Neuron (in vitro differentiated cells): ENCODE results near the gene MSI1.

Source experiments
- H2AFZ ChIP-seq: one replicate; pipeline ENCODE4 v1.6.1; 2013; ENCODE audit warnings: low read depth, mild to moderate bottlenecking, inconsistent platforms, low read length, moderate library complexity
- H3K27me3 ChIP-seq: one replicate; pipeline ENCODE4 v1.6.1; 2013; ENCODE audit warnings: low read length; ENCODE audit not compliant: insufficient read depth
- H3K36me3 ChIP-seq: one replicate; pipeline ENCODE4 v1.6.1; 2013; ENCODE audit warnings: low read length; ENCODE audit not compliant: insufficient read depth
- H3K4me1 ChIP-seq: one replicate; pipeline ENCODE4 v1.6.1; 2013; ENCODE audit warnings: low read length; ENCODE audit not compliant: insufficient read depth
- H3K4me3 ChIP-seq: 2 replicates; pipeline ENCODE4 v1.5.1; 2013; ENCODE audit warnings: mild to moderate bottlenecking, low read length, moderate library complexity
- H3K9me3 ChIP-seq: one replicate; pipeline ENCODE4 v1.6.1; 2013; ENCODE audit warnings: low read length

Gene MSI1

GRCh38 chr12:120317224-120318105, 51.5 kb downstream of the MSI1 start:
- Histone ChIP-seq H2AFZ (peak overlapping the region; percentile 36), H3K4me3 (peak overlapping the region; percentile 64), H3K4me1 (peaks cover 7% of the 10 kb centered on the region), H3K9me3 (no peaks in the 10 kb centered on the region), H3K36me3 (no peaks in the 10 kb centered on the region), H3K27me3 (no peaks in the 10 kb centered on the region)

GRCh38 chr12:120316798-120317223, 52.2 kb downstream of the MSI1 start:
- Histone ChIP-seq H2AFZ (peak overlapping the region; percentile 36), H3K9me3 (no peaks in the 10 kb centered on the region), H3K4me1 (peaks cover 7% of the 10 kb centered on the region), H3K36me3 (no peaks in the 10 kb centered on the region), H3K27me3 (no peaks in the 10 kb centered on the region), H3K4me3 (peak overlapping the region; percentile 64)

- no peaks in the 10 kb centered on the region for H3K36me3 ChIP-seq
- H3K27me3 ChIP-seq, result no peaks in the 10 kb centered on the region
- H3K4me3 ChIP-seq, result no peak overlapping the region
- H3K4me1 ChIP-seq, result peaks cover 7% of the 10 kb centered on the region
- H2AFZ ChIP-seq, result no peak overlapping the region
- no peaks in the 10 kb centered on the region for H3K9me3 ChIP-seq
Measured at GRCh38 chr12:120314220-120314619, 54.7 kb downstream of the MSI1 start.

- Histone ChIP-seq H3K9me3 (no peaks in the 10 kb centered on the region), H3K4me3 (peak within 1 kb of the TSS; percentile 66), H2AFZ (peak within 1 kb of the TSS; percentile 58), H3K36me3 (no peaks in the 10 kb centered on the region), H3K27me3 (no peaks in the 10 kb centered on the region), H3K4me1 (no peaks in the 10 kb centered on the region)
Measured at GRCh38 chr12:120301962-120302815, 66.8 kb downstream of the MSI1 start, which contains the start of gene SIRT4. Gene SIRT4 (plus strand): TSS chr12:120302321. CDS start chr12:120303562, 1,241 bp downstream.

GRCh38 chr12:120292661-120293531, 76.1 kb downstream of the MSI1 start, which contains the start of gene RNU4-1:
Gene RNU4-1 (minus strand): TSS chr12:120293237.
- H3K4me1 ChIP-seq, result peaks cover 15% of the 10 kb centered on the region
- H3K36me3 ChIP-seq, result no peaks in the 10 kb centered on the region
- peak within 1 kb of the TSS; percentile 56 for H3K4me3 ChIP-seq
- no peaks in the 10 kb centered on the region for H3K27me3 ChIP-seq
- H3K9me3 ChIP-seq, result no peaks in the 10 kb centered on the region
- peak within 1 kb of the TSS; percentile 83 for H2AFZ ChIP-seq

GRCh38 chr12:120292411-120292660, 76.6 kb downstream of the MSI1 start:
- no peaks in the 10 kb centered on the region for H3K9me3 ChIP-seq
- H3K36me3 ChIP-seq, result no peaks in the 10 kb centered on the region
- H3K27me3 ChIP-seq, result no peaks in the 10 kb centered on the region
- no peak overlapping the region for H2AFZ ChIP-seq
- peak overlapping the region; percentile 56 for H3K4me3 ChIP-seq
- H3K4me1 ChIP-seq, result peaks cover 15% of the 10 kb centered on the region
